HEK293 (cell line): ENCODE results near the gene SLC8A3.
"Not testable (repeated sequence)": the region's sequence is repeated elsewhere in the genome, so short reads cannot be mapped to it uniquely, and the experiment has no call there.

Experiments used
- CTCF ChIA-PET: fragments of 350-600 bp; formaldehyde crosslinking; extraction: SDS; loops from one replicate; lab custom pipeline; 2021; ENCODE audit warnings: antibody characterized with exemption; lab: Yijun Ruan, JAX
- POLR2A ChIA-PET: fragments of 300-600 bp; formaldehyde crosslinking; extraction: SDS; loops from one replicate; lab custom pipeline; 2020; ENCODE audit warnings: antibody characterized with exemption, inconsistent platforms; lab: Yijun Ruan, JAX
- H3K27ac ChIP-seq: fragments of 200-500 bp; sonication (Bioruptor generic); 2 replicates; pipeline ENCODE4 v1.5.1; 2014; ENCODE audit warnings: low read depth, low read length, control low read depth, inconsistent platforms; ENCODE audit errors: extremely low read depth
- H3K36me3 ChIP-seq, 2 experiments: fragments of 200-500 bp in 1 of 2; sonication (Bioruptor generic) in 1 of 2; 1 replicate in 1 of 2; 2 replicates in 1 of 2; pipeline ENCODE4 v1.5.1; 2014 to 2017; ENCODE audit warnings: inconsistent platforms in 2 of 2, low read length in 2 of 2; ENCODE audit not compliant: control insufficient read depth in 2 of 2, insufficient read depth in 1 of 2
- H3K4me1 ChIP-seq: fragments of 200-500 bp; sonication (Bioruptor generic); 2 replicates; pipeline ENCODE4 v1.5.1; 2014; ENCODE audit warnings: mild to moderate bottlenecking, low read length, inconsistent platforms; ENCODE audit not compliant: control insufficient read depth, insufficient read depth
- H3K4me3 ChIP-seq: 2 replicates; pipeline ENCODE4 v1.5.1; 2011; ENCODE audit warnings: low read depth, mild to moderate bottlenecking, control low read depth, low read length, moderate library complexity
- H3K9me3 ChIP-seq: fragments of 200-500 bp; sonication (Bioruptor generic); 2 replicates; pipeline ENCODE4 v1.5.1; 2014; ENCODE audit warnings: low read depth, low read length, inconsistent platforms; ENCODE audit not compliant: control insufficient read depth, insufficient read depth
- GLI2 ChIP-seq: fragments of 450-650 bp; formaldehyde crosslinking; IDR thresholded peaks from 2 replicates; pipeline ENCODE4; 2017; ENCODE audit warnings: missing biosample characterization, missing genetic modification characterization, low read depth, borderline replicate concordance
- MYNN ChIP-seq: fragments of 450-650 bp; formaldehyde crosslinking; IDR thresholded peaks from 2 replicates; pipeline ENCODE4 v1.5.1; 2016; ENCODE audit warnings: missing biosample characterization, missing genetic modification characterization, borderline replicate concordance
- PRDM1 ChIP-seq: fragments of 450-650 bp; formaldehyde crosslinking; IDR thresholded peaks from 2 replicates; pipeline ENCODE4; 2016; ENCODE audit warnings: missing biosample characterization, missing genetic modification characterization
- REPIN1 ChIP-seq: fragments of 450-650 bp; formaldehyde crosslinking; IDR thresholded peaks from 2 replicates; pipeline ENCODE4 v1.5.1; 2017; ENCODE audit warnings: missing biosample characterization, missing genetic modification characterization, low read depth
- ZNF202 ChIP-seq: fragments of 450-650 bp; formaldehyde crosslinking; IDR thresholded peaks from 2 replicates; pipeline ENCODE4 v1.5.1; 2016; ENCODE audit warnings: missing biosample characterization, missing genetic modification characterization, borderline replicate concordance
- ZNF350 ChIP-seq: fragments of 450-650 bp; formaldehyde crosslinking; IDR thresholded peaks from 2 replicates; pipeline ENCODE4 v1.5.0; 2017; ENCODE audit warnings: missing biosample characterization, mild to moderate bottlenecking, missing genetic modification characterization
- TF ChIP-seq, protein P1 (sequence below): fragments of 450-650 bp; formaldehyde crosslinking; IDR thresholded peaks from 2 replicates; pipeline ENCODE4 v1.5.0; 2017; ENCODE audit warnings: missing biosample characterization, missing genetic modification characterization, borderline replicate concordance
- TF ChIP-seq, protein P2 (sequence below): fragments of 450-650 bp; IDR thresholded peaks from 2 replicates; pipeline ENCODE4 v1.5.1; 2018; ENCODE audit warnings: missing biosample characterization, missing genetic modification characterization

SLC8A3 gene

DNA sequence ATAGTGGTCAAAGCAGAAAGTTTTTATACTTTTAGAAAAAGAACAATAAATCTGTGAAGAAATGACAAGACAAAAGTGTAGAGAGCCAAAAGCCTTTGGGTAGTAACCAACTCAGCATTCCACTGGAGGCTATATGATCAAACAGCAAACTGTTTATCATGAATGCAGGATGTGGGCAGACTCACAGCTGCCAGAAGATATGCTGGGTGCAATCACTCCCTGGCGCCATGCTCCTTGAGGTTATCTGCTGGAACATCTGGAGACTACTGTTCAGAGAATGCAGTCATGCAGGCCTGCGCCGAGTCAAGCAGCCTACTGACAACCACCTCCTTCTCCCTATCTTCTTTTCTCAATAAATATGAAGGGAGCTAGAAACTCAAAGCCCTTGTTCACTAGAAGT is 49.0 kb upstream of the SLC8A3 start:
- ChIA-PET POLR2A (no interaction called here), CTCF (no interaction called here)
- no peaks in the 10 kb centered on the region for H3K4me1 ChIP-seq
- no peak overlapping the region for H3K4me3 ChIP-seq
- no peak overlapping the region for H3K27ac ChIP-seq
- H3K9me3 ChIP-seq = no peaks in the 10 kb centered on the region
- H3K36me3 ChIP-seq = no peaks in the 10 kb centered on the region
- TF ChIP-seq PRDM1 (tag by site-specific recombination) = no peak
- TF ChIP-seq MYNN = no peak
- no peak for TF ChIP-seq ZNF350
- no peak for TF ChIP-seq GLI2
- TF ChIP-seq, protein P1, sequence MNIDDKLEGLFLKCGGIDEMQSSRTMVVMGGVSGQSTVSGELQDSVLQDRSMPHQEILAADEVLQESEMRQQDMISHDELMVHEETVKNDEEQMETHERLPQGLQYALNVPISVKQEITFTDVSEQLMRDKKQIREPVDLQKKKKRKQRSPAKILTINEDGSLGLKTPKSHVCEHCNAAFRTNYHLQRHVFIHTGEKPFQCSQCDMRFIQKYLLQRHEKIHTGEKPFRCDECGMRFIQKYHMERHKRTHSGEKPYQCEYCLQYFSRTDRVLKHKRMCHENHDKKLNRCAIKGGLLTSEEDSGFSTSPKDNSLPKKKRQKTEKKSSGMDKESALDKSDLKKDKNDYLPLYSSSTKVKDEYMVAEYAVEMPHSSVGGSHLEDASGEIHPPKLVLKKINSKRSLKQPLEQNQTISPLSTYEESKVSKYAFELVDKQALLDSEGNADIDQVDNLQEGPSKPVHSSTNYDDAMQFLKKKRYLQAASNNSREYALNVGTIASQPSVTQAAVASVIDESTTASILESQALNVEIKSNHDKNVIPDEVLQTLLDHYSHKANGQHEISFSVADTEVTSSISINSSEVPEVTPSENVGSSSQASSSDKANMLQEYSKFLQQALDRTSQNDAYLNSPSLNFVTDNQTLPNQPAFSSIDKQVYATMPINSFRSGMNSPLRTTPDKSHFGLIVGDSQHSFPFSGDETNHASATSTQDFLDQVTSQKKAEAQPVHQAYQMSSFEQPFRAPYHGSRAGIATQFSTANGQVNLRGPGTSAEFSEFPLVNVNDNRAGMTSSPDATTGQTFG (tag by site-specific recombination) = no peak
- TF ChIP-seq, protein P2, sequence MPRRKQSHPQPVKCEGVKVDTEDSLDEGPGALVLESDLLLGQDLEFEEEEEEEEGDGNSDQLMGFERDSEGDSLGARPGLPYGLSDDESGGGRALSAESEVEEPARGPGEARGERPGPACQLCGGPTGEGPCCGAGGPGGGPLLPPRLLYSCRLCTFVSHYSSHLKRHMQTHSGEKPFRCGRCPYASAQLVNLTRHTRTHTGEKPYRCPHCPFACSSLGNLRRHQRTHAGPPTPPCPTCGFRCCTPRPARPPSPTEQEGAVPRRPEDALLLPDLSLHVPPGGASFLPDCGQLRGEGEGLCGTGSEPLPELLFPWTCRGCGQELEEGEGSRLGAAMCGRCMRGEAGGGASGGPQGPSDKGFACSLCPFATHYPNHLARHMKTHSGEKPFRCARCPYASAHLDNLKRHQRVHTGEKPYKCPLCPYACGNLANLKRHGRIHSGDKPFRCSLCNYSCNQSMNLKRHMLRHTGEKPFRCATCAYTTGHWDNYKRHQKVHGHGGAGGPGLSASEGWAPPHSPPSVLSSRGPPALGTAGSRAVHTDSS (tag by site-specific recombination) = no peak

DNA sequence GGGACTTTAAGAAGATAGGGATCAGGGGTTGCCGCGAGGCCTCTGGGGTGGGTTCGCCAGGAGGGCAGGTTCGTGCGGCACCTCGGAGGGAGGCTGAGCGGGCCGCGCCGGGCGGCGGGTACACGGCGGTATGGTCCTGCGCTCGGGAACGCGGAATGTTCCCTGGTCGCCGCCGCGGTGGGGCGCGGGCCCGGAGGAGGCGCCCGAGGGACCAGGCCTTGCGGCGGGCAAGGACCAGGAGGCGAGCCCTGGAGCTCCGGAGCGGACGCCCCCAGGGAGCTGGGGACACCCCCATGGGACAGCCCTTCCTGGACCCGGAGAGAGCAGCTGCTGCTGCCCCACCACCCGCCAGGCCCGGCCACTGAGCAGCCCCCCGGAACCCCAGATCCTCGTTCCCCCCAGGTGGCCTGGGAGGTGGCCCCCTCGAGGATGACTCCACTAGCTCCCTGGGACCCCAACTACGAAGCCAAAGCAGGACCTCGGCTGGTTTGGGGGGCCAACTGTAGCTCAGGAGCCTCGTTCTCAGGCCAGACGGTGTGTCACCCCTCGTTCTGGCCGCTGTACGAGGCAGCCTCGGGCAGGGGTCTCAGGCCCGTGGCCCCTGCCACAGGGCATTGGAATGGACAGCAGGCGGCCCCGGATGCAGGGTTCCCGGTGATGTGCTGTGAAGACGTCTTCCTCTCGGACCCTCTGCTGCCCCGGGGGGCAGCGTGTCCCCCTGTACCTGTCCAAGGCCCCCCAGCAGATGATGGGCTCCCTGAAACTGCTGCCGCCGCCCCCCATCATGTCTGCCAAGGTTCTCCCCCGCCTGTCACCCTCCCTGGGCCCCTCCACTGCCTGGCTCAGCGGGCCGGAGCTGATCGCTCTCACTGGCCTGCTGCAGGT is 45.6 kb upstream of the SLC8A3 start:
- TF ChIP-seq ZNF202 (tag by site-specific recombination) (no peak), REPIN1 (tag by site-specific recombination) (no peak)
- Histone ChIP-seq H3K36me3 (no peaks in the 10 kb centered on the region), H3K27ac (no peak overlapping the region), H3K9me3 (no peaks in the 10 kb centered on the region), H3K4me3 (no peak overlapping the region), H3K4me1 (no peaks in the 10 kb centered on the region)
- ChIA-PET POLR2A (no interaction called here), CTCF (no interaction called here)

DNA sequence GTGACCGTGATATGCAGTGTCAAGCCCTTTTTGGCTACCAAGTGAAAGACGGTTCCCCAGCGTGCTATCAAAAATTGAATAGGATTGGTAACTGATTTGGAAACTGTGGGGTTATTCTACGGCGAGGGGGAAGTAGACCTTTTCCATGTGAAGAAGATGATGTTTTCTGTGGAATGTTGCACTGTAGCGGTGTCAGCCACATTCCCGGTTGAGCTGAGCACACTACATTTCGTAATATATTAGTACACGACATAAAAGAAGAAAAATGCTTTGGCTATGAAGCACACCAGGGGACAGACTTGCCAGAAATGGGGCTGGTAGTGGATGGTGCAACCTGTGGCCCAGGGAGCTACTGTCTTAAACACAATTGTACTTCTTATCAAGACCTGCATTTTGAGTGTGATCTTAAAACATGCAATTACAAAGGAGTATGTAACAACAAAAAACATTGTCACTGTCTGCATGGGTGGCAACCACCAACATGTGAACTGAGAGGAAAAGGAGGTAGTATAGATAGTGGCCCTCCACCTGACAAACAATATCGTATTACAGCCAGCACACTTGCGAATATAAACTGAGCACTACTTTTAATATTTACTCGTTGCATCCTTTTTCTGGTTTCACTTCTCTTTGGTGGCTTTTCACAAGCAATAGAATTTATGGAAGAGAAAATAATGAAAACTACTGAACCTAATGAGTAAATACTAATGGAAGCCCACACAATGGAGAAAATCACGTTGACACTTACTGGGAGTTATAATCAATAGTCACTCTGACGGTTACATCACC is 43.2 kb upstream of the SLC8A3 start:
- H3K36me3 ChIP-seq, H3K4me3 ChIP-seq, H3K4me1 ChIP-seq, H3K9me3 ChIP-seq, H3K27ac ChIP-seq, POLR2A ChIA-PET, CTCF ChIA-PET: not testable (repeated sequence)

DNA sequence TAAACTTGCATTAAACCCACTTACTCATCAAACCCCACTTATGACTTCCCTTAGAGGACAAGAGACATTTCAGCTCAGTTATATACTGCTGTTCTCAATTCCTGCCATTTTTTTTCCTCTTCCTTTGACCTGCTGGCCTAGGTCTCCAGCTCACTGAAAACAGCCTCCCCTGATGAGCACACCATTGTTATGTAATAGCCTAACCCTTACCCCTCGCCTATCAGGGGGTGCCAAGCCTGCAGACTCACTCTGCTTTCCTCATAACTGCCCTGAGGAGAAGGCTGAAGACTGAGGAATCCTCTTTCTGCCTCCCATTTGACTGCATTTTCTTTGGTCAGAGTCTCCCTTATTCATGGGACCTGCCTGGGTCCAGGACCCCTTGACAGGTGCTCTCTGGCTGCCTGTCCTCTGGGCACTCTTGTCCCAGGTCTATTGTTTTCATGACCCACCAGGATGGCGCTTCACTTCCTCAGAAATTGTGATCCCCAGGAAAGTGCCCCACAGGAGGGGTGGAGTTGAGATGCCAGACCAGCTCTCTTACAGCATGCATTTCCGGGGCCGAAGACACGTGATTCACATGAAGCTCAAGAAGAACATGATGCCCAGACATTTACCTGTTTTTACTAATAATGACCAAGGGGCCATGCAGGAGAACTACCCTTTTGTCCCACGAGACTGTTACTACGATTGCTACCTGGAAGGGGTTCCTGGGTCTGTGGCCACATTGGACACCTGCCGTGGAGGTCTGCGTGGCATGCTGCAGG is 41.3 kb upstream of the SLC8A3 start:
- POLR2A ChIA-PET, H3K27ac ChIP-seq, CTCF ChIA-PET, H3K4me1 ChIP-seq, H3K36me3 ChIP-seq, H3K9me3 ChIP-seq, H3K4me3 ChIP-seq: not testable (repeated sequence)
